H7 (cell line): Measurements from ENCODE around the gene NCL. TPM values are rescaled to one million over a fixed set of nuclear protein-coding genes. Genes with fewer than 3 reads are reported as not detected.
A peak's percentile ranks its signal among the peaks of the same experiment; 100 is the strongest.
"Not testable (repeated sequence)": the region's sequence is repeated elsewhere in the genome, so short reads cannot be mapped to it uniquely, and the experiment has no call there.

Source experiments
- DNase-seq: peaks from one replicate; pipeline ENCODE4 v3.0.0; 2012
- H3K27me3 ChIP-seq: 2 replicates; pipeline ENCODE4 v1.6.0; 2011; ENCODE audit warnings: mild to moderate bottlenecking, low read length; ENCODE audit not compliant: control insufficient read depth, insufficient read depth
- H3K36me3 ChIP-seq: replicated peaks from 2 replicates; pipeline ENCODE4 v1.5.1; 2011; ENCODE audit warnings: low read length; ENCODE audit not compliant: control insufficient read depth, insufficient read depth
- H3K4me3 ChIP-seq: 2 replicates; pipeline ENCODE4 v1.5.1; 2011; ENCODE audit warnings: low read depth, mild to moderate bottlenecking, control low read depth, low read length, moderate library complexity; ENCODE audit not compliant: insufficient read depth
- total RNA-seq: library from RNA; depleted of rRNA; stranded (reverse); fragments of >200 nt; shearing (Covaris generic); gene quantifications from 2 replicates; pipeline ENCODE4 v1.2.3, GENCODE V29; 2014; rRNA removed

Gene NCL
- total RNA-seq, 1 experiment from 2014 or later: 148 TPM

DNA sequence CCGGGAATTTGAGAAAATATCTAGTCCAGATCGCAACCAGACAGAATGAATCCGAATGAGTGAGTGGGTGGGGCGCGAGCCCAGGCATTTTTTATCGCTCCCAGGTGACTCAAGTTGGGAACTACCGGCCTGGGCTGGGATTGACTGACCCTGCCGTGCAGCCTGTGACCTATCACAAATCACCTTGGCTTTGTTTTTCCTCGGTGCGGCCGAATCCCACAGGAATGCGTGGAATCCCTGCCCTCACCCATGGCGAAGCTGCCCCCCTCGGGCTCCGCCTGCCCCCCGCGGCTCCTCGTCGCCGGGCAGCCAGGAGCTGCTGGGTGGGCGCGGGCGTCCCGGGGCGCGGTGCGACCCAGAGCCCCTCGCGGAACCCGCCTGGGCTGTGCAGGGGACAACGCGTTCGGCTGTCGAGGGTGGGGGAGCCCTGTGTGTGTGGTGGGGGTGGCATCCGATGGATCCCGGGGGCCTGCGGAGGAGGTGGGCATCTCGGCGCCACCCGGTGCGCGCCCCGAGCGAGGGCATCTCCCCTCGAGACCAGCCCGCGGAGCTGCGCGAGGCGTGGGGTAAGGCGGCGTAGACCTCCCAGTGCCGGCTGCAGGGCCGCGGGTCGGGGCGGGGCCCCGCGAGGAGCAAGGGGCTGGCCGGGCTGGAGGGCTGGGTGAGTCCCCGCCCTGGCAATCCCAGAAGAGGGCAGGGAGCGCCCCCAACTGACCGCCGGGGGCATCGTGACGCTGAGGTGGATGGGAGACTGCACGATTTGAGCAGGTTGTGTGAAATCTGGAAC, 52.3 kb downstream of the NCL start:
- Histone ChIP-seq H3K36me3 (no peaks in the 10 kb centered on the region), H3K4me3 (peak overlapping the region; percentile 59)
- DNase-seq: peak; percentile 95

DNA sequence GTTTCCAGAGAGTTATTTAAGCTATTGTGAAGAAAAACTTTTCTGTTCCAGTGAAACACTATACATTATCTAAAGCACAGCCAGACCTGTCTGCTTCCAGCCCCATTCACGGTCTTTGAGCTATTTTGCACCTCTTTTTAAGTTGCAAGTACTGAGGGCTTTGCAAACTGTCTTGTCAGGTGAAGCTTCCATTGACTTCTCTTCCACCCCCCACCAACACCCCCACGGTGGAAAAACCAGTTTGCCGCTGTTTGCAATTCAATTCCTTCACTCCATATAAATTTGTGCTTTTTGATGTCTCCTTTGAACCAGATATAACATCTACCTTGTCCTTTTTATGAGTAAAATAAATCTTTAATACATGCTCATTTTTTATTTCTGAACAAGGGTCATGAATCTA, 53.0 kb downstream of the NCL start:
- H3K4me3 ChIP-seq: no peak overlapping the region

More for the DNA sequence above, 52.3 kb downstream of the NCL start:
- H3K27me3 ChIP-seq: no peaks in the 10 kb centered on the region

DNA sequence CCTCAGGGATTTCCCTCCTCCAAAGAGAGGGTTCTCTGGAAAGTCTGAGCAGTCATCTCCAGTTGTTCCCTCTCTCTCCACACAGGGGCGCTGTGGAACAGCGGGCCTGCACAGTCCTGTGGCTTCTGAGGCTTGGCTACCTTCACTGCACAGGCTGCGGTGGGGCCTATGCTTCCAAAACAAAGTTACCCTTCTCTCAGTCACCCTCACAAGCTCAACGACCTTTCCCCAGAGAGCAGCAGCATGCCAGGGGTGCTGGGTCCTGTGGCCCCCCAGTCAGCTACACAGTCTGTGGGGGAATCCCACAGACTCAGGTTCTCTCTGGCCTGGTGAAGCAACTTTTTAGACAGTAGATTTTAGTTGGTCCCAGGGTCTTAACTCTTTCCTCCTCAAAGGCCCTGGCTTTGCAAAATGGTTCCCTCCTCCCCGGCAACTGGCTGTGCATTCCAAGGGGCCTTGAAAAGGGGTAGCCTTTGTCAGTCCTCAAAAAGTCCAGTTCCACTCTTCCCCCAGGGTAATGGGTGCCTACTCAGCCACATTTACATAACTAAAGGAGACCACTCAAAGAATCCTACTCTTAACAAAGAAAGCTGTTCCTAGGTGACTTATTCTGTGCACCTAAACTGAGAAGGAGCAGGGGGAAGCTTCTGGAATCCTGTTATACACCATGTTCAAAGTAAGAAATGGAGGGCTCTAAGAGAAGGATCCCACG, 53.8 kb downstream of the NCL start:
- peak; percentile 72 for DNase-seq
- Histone ChIP-seq H3K36me3 (no peaks in the 10 kb centered on the region), H3K27me3 (no peaks in the 10 kb centered on the region), H3K4me3 (no peak overlapping the region)

More for the DNA sequence above, 53.0 kb downstream of the NCL start:
- DNase-seq: peak; percentile 36
- H3K36me3 ChIP-seq: no peaks in the 10 kb centered on the region
- no peaks in the 10 kb centered on the region for H3K27me3 ChIP-seq

DNA sequence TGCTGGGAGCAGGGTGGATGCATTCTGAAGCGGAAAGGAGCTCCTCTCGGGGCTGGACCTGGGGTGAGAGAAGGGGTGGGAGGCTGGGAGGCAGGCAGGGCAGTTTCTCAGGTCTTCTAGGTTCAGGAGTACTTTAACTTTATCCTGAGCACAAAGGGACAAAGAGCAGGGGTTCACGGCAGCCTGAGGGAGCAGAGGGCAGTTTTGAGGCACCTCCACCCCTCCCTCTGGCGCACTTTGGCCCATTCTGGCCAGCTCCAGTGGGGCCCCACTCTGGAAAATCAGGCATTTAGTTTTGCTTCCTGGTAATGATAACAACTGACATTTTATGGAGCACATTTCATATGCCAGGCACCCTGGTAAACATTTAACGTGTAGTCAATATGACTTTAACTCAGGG, 54.5 kb downstream of the NCL start:
- no peak for DNase-seq
- no peaks in the 10 kb centered on the region for H3K27me3 ChIP-seq
- no peaks in the 10 kb centered on the region for H3K36me3 ChIP-seq
- H3K4me3 ChIP-seq: no peak overlapping the region

DNA sequence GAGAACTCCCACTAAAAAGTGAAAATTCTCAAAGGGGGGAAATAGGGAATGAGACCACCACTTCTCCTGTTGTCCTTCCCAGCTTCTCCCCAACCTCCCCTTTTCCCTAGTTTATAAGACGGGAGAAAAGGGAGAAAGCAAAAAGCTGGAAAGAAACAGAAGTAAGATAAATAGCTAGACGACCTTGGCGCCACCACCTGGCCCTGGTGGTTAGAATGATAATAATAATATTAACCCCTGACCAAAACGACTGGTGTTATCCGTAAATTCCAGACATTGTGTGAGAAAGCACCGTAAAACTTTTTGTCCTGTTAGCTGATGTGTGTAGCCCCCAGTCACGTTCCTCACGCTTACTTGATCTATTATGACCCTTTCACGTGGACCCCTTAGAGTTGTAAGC, 56.0 kb downstream of the NCL start:
- H3K27me3 ChIP-seq, H3K4me3 ChIP-seq, H3K36me3 ChIP-seq, DNase-seq: not testable (repeated sequence)

DNA sequence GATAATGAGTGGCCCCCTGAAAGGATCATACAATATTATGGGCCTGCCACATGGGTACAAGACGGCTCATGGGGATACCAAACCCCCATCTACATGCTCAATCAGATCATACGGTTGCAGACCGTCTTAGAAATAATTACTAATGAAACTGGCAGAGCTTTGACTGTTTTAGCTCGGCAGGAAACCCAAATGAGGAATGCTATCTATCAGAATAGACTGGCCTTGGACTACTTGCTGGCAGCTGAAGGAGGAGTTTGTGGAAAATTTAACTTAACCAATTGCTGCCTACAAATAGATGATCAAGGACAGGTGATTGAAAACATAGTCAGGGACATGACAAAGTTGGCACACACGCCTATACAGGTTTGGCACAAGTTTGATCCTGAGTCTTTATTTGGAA, 56.6 kb downstream of the NCL start:
- not testable (repeated sequence) for H3K27me3 ChIP-seq, H3K36me3 ChIP-seq, DNase-seq, H3K4me3 ChIP-seq

DNA sequence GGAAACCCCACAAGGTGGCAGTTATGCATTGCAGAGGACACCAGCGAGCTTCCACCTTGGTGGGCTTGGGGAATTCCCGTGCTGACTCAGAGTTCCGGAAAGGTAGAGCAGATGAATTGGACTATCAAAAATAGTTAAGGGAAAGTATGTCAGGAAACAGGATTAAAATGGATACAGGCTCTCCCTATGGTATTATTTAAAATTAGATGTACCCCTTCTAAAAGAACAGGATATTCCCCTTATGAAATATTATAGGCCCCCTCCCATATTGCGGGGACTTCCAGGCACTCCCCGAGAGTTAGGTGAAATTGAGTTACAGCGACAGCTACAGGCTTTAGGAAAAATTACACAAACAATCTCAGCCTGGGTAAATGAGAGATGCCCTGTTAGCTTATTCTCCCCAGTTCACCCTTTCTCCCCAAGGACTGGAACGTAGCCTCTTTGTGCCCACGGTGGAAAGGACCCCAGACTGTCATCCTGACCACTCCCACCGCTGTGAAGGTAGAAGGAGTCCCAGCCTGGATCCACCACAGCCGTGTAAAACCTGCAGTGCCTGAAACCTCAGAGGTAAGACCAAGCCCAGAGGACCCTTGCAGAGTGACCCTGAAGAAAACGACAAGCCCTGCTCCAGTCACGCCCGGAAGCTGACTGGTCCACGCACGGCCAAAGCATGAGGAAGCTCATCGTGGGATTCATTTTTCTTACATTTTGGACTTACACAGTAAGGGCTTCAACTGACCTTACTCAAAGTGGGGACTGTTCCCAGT, 58.5 kb downstream of the NCL start:
- not testable (repeated sequence) for H3K27me3 ChIP-seq, H3K36me3 ChIP-seq, H3K4me3 ChIP-seq, DNase-seq

DNA sequence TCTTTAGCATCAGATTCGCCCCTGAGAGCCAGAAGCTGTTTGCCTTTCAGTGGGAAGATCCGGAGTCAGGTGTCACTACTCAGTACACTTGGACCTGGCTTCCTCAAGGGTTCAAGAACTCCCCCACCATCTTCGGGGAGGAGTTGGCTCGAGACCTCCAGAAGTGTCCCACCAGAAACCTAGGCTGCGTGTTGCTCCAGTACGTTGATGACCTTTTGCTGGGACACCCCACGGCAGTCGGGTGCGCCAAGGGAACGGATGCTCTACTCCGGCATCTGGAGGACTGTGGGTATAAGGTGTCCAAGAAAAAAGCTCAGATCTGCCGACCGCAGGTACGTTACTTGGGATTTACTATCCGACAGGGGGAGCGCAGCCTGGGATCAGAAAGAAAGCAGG, 60.1 kb downstream of the NCL start:
- not testable (repeated sequence) for H3K27me3 ChIP-seq, H3K4me3 ChIP-seq, H3K36me3 ChIP-seq, DNase-seq

Other genes with a start within 250 kb of the NCL start
- gene B3GNT7, start 68.8 kb downstream of the NCL start, total RNA-seq: 52.9 and 70.4 TPM in 2 replicates
- 0.10 and 0.22 TPM in 2 replicates for gene NMUR1, start 66.0 kb upstream of the NCL start, total RNA-seq
- not detected in 2 replicates for gene TEX44, start 128.4 kb upstream of the NCL start, total RNA-seq
- gene PTMA, start 244.0 kb upstream of the NCL start, total RNA-seq: 2,153 and 2,302 TPM in 2 replicates